HL-60 (cell line): Measurements from ENCODE around the gene TUBG2.

Source experiments
- CTCF ChIP-seq: IDR thresholded peaks from one replicate; pipeline ENCODE4 v1.5.1; 2011; ENCODE audit warnings: low read length, control low read depth, inconsistent platforms; ENCODE audit not compliant: insufficient read depth
- POLR2AphosphoS5 ChIP-seq: IDR thresholded peaks from 2 replicates; pipeline ENCODE4 v1.6.1; 2012; ENCODE audit warnings: low read depth
- REST ChIP-seq: IDR thresholded peaks from 2 replicates; pipeline ENCODE4 v1.6.1; 2012; ENCODE audit warnings: low read depth; ENCODE audit not compliant: insufficient replicate concordance

- TF ChIP-seq POLR2AphosphoS5 (no peak), CTCF (no peak), REST (no peak)
Observed at GRCh38 chr17:42653179-42654124, 5.6 kb upstream of the TUBG2 start.
